ENCODE data around the gene ALDH3B2. TPM values are rescaled to one million over a fixed set of nuclear protein-coding genes. Genes with fewer than 3 reads are reported as not detected.

ALDH3B2 gene
- total RNA-seq, 1 donor: not detected

DNA sequence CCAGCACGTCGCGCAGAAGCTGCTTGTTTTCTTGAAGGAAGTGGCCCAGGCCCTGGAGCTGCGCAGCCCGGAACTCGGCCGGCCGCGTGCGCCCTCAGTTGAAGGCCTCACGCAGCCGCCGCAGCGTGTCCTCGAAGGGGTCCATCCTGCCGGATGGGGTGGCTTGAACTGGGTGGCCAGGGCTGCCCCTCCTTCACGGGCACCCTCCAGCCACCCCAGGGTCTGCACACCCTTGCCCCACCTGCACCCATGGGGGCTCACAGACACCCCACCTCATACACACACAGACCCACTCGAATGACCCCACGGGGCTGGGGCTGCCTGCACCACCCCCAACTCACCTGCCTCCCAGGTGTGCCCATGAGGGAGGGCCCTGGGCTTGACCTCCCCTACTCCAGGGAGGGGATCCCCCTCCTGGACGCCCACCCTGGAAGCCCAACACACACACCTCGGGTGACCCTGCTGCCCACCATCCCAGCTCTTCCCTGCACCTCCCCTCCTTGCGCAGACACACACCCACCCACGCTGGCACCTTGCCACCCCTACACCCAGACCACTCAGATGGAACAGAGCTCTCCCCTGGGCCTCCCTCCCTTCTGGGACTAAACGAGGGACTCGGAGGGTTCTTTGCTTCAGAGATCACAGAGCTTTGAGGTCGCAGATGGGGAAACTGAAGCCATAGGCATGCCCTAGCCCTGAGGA is 6.8 kb downstream of the ALDH3B2 start:
- TF ChIP-seq, protein P1, sequence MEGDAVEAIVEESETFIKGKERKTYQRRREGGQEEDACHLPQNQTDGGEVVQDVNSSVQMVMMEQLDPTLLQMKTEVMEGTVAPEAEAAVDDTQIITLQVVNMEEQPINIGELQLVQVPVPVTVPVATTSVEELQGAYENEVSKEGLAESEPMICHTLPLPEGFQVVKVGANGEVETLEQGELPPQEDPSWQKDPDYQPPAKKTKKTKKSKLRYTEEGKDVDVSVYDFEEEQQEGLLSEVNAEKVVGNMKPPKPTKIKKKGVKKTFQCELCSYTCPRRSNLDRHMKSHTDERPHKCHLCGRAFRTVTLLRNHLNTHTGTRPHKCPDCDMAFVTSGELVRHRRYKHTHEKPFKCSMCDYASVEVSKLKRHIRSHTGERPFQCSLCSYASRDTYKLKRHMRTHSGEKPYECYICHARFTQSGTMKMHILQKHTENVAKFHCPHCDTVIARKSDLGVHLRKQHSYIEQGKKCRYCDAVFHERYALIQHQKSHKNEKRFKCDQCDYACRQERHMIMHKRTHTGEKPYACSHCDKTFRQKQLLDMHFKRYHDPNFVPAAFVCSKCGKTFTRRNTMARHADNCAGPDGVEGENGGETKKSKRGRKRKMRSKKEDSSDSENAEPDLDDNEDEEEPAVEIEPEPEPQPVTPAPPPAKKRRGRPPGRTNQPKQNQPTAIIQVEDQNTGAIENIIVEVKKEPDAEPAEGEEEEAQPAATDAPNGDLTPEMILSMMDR (IDR thresholded peaks at IDR 0.05; ENCODE audit: insufficient read depth, low read length): no peak
- no peak for DNase-seq (ENCODE audit: low read depth)
- no peak overlapping the region for H3K4me3 ChIP-seq (ENCODE audit: low read depth, low read length)

- no peak overlapping the region for H3K4me3 ChIP-seq (ENCODE audit: low read depth, low read length)
- DNase-seq (ENCODE audit: low read depth): no peak
- TF ChIP-seq, protein P1 (IDR thresholded peaks at IDR 0.05; ENCODE audit: insufficient read depth, low read length): no peak
These were observed 7.5 kb downstream of the ALDH3B2 start for GRCh38 chr11:67666676-67667489.

- TF ChIP-seq, protein P1 (IDR thresholded peaks at IDR 0.05; ENCODE audit: insufficient read depth, low read length): no peak
- DNase-seq (ENCODE audit: low read depth): no peak
- no peak overlapping the region for H3K4me3 ChIP-seq (ENCODE audit: low read depth, low read length)
These were observed 8.1 kb downstream of the ALDH3B2 start for GRCh38 chr11:67666303-67666645.

GRCh38 chr11:67665541-67666302 is 8.7 kb downstream of the ALDH3B2 start:
- TF ChIP-seq, protein P1 (IDR thresholded peaks at IDR 0.05; ENCODE audit: insufficient read depth, low read length): no peak
- no peak overlapping the region for H3K4me3 ChIP-seq (ENCODE audit: low read depth, low read length)
- no peak for DNase-seq (ENCODE audit: low read depth)

DNA sequence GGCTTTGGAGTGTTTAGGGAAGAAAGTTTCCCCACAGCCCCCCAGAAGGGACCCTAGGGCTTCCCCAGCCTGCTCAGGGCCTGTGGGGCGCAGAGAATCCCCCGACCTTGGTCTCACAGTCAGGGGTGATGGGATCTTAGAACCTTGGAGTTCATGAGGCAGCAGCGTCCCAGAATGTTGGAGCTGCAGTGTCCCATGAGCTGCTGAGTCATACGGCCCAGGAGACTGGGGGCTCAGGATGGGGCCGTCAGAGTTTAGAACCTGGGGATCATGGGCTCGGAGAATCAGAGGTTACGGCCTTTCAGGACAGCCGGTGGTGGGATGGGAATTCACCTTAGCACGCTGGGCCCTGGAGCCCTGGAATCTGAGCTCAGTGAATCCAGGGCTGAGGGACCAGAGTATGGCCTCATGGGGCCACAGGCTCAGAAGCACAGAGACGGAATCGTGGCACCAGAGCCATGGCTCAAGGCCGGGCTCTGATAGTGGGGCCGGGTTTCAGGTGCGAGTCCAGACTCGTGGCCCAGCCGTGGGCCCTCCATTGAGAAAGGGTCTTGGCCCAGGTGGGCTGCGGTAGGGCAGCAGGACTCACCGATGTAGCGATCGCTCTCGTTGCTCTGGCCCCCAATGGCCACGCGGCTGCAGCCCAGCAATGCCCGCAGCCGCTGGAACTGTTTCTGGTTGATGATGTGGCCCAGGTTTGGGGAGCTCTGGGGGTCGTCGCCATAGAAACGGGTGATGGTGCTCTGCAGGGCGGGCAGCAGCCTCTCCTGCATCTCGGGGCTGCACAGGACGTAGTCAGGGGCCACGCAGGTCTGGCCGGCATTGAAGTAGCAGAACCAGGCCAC is 9.5 kb downstream of the ALDH3B2 start:
- no peak overlapping the region for H3K4me3 ChIP-seq (ENCODE audit: low read depth, low read length)
- TF ChIP-seq, protein P1 (IDR thresholded peaks at IDR 0.05; ENCODE audit: insufficient read depth, low read length): no peak
- no peak for DNase-seq (ENCODE audit: low read depth)

- H3K4me3 ChIP-seq (ENCODE audit: low read depth, low read length): no peak overlapping the region
- TF ChIP-seq, protein P1 (IDR thresholded peaks at IDR 0.05; ENCODE audit: insufficient read depth, low read length): no peak
- DNase-seq (ENCODE audit: low read depth): no peak
These were observed 10.2 kb downstream of the ALDH3B2 start for GRCh38 chr11:67664213-67664585.

All from fibroblast of the aortic adventitia (primary cell).